Osteoblast (primary cell): ENCODE measurements around the gene VAV3. TPM values are rescaled to one million over a fixed set of nuclear protein-coding genes. Genes with fewer than 3 reads are reported as not detected.

ENCODE experiments used
- DNase-seq: peaks from one replicate; pipeline ENCODE4 v3.0.0; 2011; ENCODE audit warnings: low spot score, mixed read lengths; ENCODE audit not compliant: insufficient read length; ENCODE audit errors: missing footprints
- H2AFZ ChIP-seq: 2 replicates; pipeline ENCODE4 v1.6.0; 2011; ENCODE audit warnings: mild to moderate bottlenecking, low read length
- H3K27ac ChIP-seq: 2 replicates; pipeline ENCODE4 v1.5.1; 2011; ENCODE audit warnings: mild to moderate bottlenecking, low read depth, low read length, moderate library complexity
- H3K27me3 ChIP-seq: 2 replicates; pipeline ENCODE4 v1.6.0; 2012; ENCODE audit warnings: mild to moderate bottlenecking, control low read depth, inconsistent platforms, low read length, moderate library complexity; ENCODE audit not compliant: insufficient read depth
- H3K36me3 ChIP-seq: 2 replicates; pipeline ENCODE4 v1.5.1; 2011; ENCODE audit warnings: mild to moderate bottlenecking, low read length, control low read depth, moderate library complexity; ENCODE audit not compliant: insufficient read depth
- H3K4me1 ChIP-seq: 2 replicates; pipeline ENCODE4 v1.5.1; 2011; ENCODE audit warnings: mild to moderate bottlenecking, low read length, control low read depth, moderate library complexity; ENCODE audit not compliant: insufficient read depth
- H3K4me2 ChIP-seq: 2 replicates; pipeline ENCODE4 v1.6.0; 2011; ENCODE audit warnings: mild to moderate bottlenecking, low read length; ENCODE audit not compliant: insufficient read depth
- H3K4me3 ChIP-seq: fragments of 200-600 bp; sonication (generic); 3 replicates; pipeline ENCODE4 v1.5.1; 2012; ENCODE audit warnings: mild to moderate bottlenecking, low read length, inconsistent platforms; ENCODE audit not compliant: insufficient read depth
- H3K79me2 ChIP-seq: 2 replicates; pipeline ENCODE4 v1.6.0; 2012; ENCODE audit warnings: mild to moderate bottlenecking, low read length, control low read depth, inconsistent platforms; ENCODE audit not compliant: insufficient read depth
- H3K9me3 ChIP-seq: 2 replicates; pipeline ENCODE4 v1.5.1; 2011; ENCODE audit warnings: low read depth, low read length, control low read depth
- H4K20me1 ChIP-seq: 2 replicates; pipeline ENCODE4 v1.6.0; 2012; ENCODE audit warnings: mild to moderate bottlenecking, low read length, control low read depth; ENCODE audit not compliant: insufficient read depth
- total RNA-seq: library from RNA; depleted of rRNA; stranded (reverse); fragments of >200 nt; gene quantifications from 2 replicates; pipeline ENCODE4 v1.2.3, GENCODE V29; 2012
- TF ChIP-seq, protein P1 (sequence below): IDR thresholded peaks from 2 replicates; pipeline ENCODE4 v1.5.1; 2011; ENCODE audit warnings: mild to moderate bottlenecking, low read depth, low read length, moderate library complexity; ENCODE audit errors: extremely low read depth

Gene VAV3
- total RNA-seq, 1 donor: 0.72 TPM

DNA sequence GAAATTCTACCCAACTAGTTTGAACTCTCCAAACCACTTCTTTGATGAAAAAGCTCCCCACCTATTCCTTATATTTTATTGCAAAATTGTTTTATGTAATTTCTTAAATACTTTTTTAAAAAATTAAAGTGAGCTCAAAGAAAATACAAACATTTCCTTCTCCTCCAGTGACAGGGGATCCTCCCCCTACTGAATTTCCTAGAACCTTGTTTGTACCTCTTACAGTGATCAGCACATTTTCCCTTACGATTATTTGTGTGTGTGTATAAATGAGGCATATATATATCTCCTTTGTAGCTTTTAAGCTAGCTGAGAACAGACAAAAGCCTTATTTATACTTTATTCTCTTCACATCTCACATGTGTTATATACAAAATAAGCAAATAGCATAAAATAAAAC, 44.4 kb downstream of the VAV3 start:
- Histone ChIP-seq H3K4me2 (no peak overlapping the region), H2AFZ (no peak overlapping the region), H3K4me3 (no peak overlapping the region), H3K9me3 (no peaks in the 10 kb centered on the region), H3K79me2 (no peaks in the 10 kb centered on the region), H3K4me1 (no peaks in the 10 kb centered on the region), H3K27ac (no peak overlapping the region), H4K20me1 (no peaks in the 10 kb centered on the region), H3K27me3 (no peaks in the 10 kb centered on the region), H3K36me3 (no peaks in the 10 kb centered on the region)
- TF ChIP-seq, protein P1, sequence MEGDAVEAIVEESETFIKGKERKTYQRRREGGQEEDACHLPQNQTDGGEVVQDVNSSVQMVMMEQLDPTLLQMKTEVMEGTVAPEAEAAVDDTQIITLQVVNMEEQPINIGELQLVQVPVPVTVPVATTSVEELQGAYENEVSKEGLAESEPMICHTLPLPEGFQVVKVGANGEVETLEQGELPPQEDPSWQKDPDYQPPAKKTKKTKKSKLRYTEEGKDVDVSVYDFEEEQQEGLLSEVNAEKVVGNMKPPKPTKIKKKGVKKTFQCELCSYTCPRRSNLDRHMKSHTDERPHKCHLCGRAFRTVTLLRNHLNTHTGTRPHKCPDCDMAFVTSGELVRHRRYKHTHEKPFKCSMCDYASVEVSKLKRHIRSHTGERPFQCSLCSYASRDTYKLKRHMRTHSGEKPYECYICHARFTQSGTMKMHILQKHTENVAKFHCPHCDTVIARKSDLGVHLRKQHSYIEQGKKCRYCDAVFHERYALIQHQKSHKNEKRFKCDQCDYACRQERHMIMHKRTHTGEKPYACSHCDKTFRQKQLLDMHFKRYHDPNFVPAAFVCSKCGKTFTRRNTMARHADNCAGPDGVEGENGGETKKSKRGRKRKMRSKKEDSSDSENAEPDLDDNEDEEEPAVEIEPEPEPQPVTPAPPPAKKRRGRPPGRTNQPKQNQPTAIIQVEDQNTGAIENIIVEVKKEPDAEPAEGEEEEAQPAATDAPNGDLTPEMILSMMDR: no peak
- DNase-seq: no peak

DNA sequence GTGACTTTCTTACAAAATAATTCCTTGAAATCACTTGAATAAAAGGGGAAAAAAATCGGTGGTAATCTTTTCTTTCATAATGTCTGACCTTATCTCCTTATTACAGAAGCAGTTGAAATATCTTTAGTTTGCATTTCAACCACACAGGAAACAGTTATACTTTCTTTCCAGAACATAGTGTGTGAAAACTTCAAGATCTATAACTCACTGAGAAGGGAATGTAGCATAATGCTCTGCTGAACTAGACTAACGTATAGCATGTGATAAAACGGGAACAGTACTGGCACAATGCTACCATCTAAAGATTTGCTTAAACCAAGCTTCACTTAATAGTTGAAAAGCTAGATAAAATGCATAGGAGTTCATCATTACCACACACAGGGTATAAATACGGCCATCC, 45.0 kb downstream of the VAV3 start:
- no peaks in the 10 kb centered on the region for H3K4me1 ChIP-seq
- H3K36me3 ChIP-seq: no peaks in the 10 kb centered on the region
- no peaks in the 10 kb centered on the region for H3K27me3 ChIP-seq
- no peaks in the 10 kb centered on the region for H3K79me2 ChIP-seq
- H2AFZ ChIP-seq: no peak overlapping the region
- H4K20me1 ChIP-seq: no peaks in the 10 kb centered on the region
- no peak overlapping the region for H3K4me3 ChIP-seq
- DNase-seq: no peak
- H3K9me3 ChIP-seq: no peaks in the 10 kb centered on the region
- H3K27ac ChIP-seq: no peak overlapping the region
- no peak overlapping the region for H3K4me2 ChIP-seq
- TF ChIP-seq, protein P1: no peak

DNA sequence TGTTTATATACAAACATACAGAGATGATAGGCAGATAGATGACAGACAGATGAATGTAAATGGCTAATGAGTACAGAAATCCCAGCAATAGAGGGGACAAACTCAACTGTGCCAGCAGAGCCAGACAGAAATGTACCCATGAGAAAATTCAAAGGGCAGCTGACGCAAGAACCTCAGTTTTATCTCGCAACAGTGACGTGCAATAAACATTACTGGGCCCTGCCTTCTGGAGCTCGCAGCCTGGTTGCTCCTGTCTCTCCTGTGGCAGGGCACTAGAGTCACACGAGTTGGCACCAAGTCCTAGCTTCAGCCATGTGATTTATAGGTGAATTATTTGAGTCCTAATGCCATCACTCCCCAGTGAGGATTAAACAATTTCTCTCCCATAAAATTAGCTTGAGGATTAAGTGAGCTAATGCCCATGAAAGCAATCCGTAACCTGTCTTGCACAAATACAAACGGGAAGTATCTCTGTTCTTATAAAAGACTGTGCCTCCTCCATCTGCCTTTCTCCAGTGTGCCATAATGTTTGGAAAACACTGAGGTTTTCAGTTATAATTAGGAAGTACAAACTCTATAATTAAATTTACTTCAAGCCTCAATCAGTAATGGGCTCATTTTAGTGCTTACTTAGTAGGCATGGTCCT, 50.7 kb downstream of the VAV3 start:
- no peaks in the 10 kb centered on the region for H3K27me3 ChIP-seq
- H3K27ac ChIP-seq: no peak overlapping the region
- no peaks in the 10 kb centered on the region for H3K4me1 ChIP-seq
- H3K4me3 ChIP-seq: no peak overlapping the region
- DNase-seq: no peak
- H3K4me2 ChIP-seq: no peak overlapping the region
- H3K36me3 ChIP-seq: no peaks in the 10 kb centered on the region
- TF ChIP-seq, protein P1: no peak
- no peaks in the 10 kb centered on the region for H3K9me3 ChIP-seq
- H2AFZ ChIP-seq: no peak overlapping the region
- no peaks in the 10 kb centered on the region for H4K20me1 ChIP-seq
- H3K79me2 ChIP-seq: no peaks in the 10 kb centered on the region

DNA sequence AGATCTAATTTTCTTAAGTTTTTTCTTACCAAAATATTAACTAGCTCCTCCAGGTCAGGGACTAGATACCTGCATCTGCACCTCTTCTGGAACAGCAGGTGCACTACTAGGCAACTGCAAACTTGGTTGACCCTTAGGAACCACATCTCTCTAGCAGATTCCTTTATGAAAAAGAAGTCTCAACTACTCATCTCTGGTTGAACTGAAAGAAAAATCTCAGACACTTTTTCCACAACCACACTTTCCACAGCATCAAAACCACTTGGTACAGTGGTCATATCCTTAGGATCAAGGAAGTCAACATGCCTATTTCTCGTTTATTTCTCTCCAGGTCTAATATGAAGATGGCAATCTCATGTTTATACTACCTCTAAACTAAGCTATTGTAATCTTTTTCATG, 52.3 kb downstream of the VAV3 start:
- Histone ChIP-seq H4K20me1 (no peaks in the 10 kb centered on the region), H3K36me3 (no peaks in the 10 kb centered on the region), H3K4me1 (no peaks in the 10 kb centered on the region), H3K4me2 (no peak overlapping the region), H3K4me3 (no peak overlapping the region), H3K27me3 (no peaks in the 10 kb centered on the region), H3K27ac (no peak overlapping the region), H3K79me2 (no peaks in the 10 kb centered on the region), H3K9me3 (no peaks in the 10 kb centered on the region), H2AFZ (no peak overlapping the region)
- TF ChIP-seq, protein P1: no peak
- no peak for DNase-seq
